Mesothelial cell of epicardium (in vitro differentiated cells): ENCODE data around the gene TMEM144. TPM values are rescaled to one million over a fixed set of nuclear protein-coding genes. Genes with fewer than 3 reads are reported as not detected.

Experiments
- DNase-seq, 2 experiments: peaks; one replicate each; pipeline ENCODE4 v3.0.0; 2021; ENCODE audit warnings: low spot score in 2 of 2; ENCODE audit not compliant: unreplicated experiment in 2 of 2
- H3K27ac Mint-ChIP-seq: 2 replicates; pipeline ENCODE4 v1.8.0; 2021; ENCODE audit warnings: mixed read lengths
- H3K27me3 Mint-ChIP-seq: 2 replicates; pipeline ENCODE4 v1.8.0; 2021; ENCODE audit warnings: low read depth, mixed read lengths
- H3K36me3 Mint-ChIP-seq: 2 replicates; pipeline ENCODE4 v1.8.0; 2021; ENCODE audit warnings: mixed read lengths
- H3K4me1 Mint-ChIP-seq: 2 replicates; pipeline ENCODE4 v1.8.0; 2021; ENCODE audit warnings: mixed read lengths
- H3K4me3 Mint-ChIP-seq: 2 replicates; pipeline ENCODE4 v1.8.0; 2021; ENCODE audit warnings: mild to moderate bottlenecking, moderate library complexity, mixed read lengths
- H3K9me3 Mint-ChIP-seq: 2 replicates; pipeline ENCODE4 v1.8.0; 2021; ENCODE audit warnings: mixed read lengths
- total RNA-seq: library from RNA; stranded (reverse); gene quantifications from 3 replicates; pipeline ENCODE4 v1.2.1, GENCODE V29; 2021
- TF ChIP-seq, protein P1 (sequence below): fragments of 200-600 bp; sonication (generic); IDR thresholded peaks from one replicate; pipeline ENCODE4 v1.5.0; 2021; ENCODE audit warnings: antibody characterized with exemption; ENCODE audit not compliant: unreplicated experiment

The TMEM144 gene
- total RNA-seq, 1 donor from 2014 or later, result 5.7 TPM

DNA sequence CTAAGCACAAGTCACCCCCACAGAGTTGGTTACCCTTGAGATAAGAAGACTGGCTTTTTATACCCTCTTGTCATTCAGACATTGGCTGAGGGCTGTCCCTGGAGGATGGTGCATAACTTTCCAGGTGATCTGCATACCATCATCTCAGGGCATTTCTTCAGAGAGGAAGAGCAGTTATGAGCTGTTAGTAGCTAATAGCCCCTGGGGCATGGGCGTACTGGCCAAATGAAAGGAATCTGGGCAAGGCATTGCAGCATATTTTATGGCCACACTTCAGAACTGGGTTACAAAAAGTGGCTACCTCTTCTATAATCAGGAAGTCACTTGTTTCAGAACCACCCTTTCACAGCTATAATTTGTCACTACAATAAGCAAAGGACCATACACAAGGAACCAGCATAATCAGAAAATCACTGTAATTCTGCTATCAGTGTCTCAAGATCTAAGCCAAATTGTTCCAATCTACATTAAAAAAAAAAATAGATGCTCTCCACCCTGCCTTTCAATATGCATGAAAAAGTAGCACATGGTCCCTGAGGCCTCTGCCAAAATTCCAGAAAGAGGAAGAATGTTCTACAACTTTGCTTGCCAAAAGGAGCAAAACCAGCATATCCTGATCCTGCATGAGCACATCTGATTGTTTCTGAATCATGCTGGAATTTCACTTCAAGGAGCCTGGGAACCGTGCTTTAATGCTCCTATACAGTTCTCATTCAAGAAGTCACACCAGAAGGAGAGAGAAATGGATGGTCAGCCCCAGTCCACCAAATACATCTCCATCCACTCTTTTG is 92.0 kb downstream of the TMEM144 start:
- H3K4me1 Mint-ChIP-seq, result peaks cover 30% of the 10 kb centered on the region
- peaks cover 3% of the 10 kb centered on the region for H3K36me3 Mint-ChIP-seq
- TF ChIP-seq, protein P1, sequence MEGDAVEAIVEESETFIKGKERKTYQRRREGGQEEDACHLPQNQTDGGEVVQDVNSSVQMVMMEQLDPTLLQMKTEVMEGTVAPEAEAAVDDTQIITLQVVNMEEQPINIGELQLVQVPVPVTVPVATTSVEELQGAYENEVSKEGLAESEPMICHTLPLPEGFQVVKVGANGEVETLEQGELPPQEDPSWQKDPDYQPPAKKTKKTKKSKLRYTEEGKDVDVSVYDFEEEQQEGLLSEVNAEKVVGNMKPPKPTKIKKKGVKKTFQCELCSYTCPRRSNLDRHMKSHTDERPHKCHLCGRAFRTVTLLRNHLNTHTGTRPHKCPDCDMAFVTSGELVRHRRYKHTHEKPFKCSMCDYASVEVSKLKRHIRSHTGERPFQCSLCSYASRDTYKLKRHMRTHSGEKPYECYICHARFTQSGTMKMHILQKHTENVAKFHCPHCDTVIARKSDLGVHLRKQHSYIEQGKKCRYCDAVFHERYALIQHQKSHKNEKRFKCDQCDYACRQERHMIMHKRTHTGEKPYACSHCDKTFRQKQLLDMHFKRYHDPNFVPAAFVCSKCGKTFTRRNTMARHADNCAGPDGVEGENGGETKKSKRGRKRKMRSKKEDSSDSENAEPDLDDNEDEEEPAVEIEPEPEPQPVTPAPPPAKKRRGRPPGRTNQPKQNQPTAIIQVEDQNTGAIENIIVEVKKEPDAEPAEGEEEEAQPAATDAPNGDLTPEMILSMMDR, result no peak
- no peak overlapping the region for H3K27ac Mint-ChIP-seq
- no peaks in the 10 kb centered on the region for H3K27me3 Mint-ChIP-seq
- peaks cover 6% of the 10 kb centered on the region for H3K9me3 Mint-ChIP-seq
- no peak for DNase-seq
- no peak overlapping the region for H3K4me3 Mint-ChIP-seq

DNA sequence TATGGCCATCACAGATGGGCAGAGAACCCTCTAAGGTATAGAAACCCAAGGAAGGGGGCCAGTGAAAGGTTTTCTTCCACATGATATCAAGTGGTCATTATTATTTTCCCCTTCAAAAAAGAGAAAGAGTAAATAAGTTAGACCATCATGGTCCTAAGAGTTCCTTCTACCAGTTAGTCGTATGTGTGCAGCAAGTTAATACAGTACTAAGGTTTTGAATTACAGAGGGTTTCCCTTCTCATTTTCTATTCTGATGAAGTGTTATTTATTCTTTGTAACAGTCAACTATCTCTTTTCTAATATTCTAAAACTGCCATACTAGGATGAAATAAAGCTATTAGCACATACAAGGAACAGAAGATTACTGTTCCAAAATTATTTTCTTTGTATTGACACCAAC is 94.4 kb downstream of the TMEM144 start:
- no peak for DNase-seq
- Mint-ChIP-seq H3K27ac (no peak overlapping the region), H3K9me3 (peaks cover 25% of the 10 kb centered on the region), H3K4me1 (peaks cover 16% of the 10 kb centered on the region), H3K27me3 (no peaks in the 10 kb centered on the region), H3K4me3 (no peak overlapping the region), H3K36me3 (no peaks in the 10 kb centered on the region)
- TF ChIP-seq, protein P1, result no peak

Other genes starting within 250 kb of the TMEM144 start
- 28.3 to 29.1 TPM (median 29.0 TPM) in 3 replicates for gene GASK1B, start 37.5 kb upstream of the TMEM144 start, total RNA-seq